Mesendoderm (in vitro differentiated cells): ENCODE measurements around the gene FCGR3A.
"Not testable (repeated sequence)": the region's sequence is repeated elsewhere in the genome, so short reads cannot be mapped to it uniquely, and the experiment has no call there.

ENCODE experiments used
- DNase-seq: peaks from one replicate; pipeline ENCODE4 v3.0.0; 2013
- H2AK5ac ChIP-seq: 2 replicates; pipeline ENCODE4 v1.6.1; 2013; ENCODE audit warnings: low read length, inconsistent platforms
- H2BK120ac ChIP-seq: 2 replicates; pipeline ENCODE4 v1.6.1; 2013; ENCODE audit warnings: low read depth, mild to moderate bottlenecking, low read length, moderate library complexity, mixed read lengths
- H2BK15ac ChIP-seq: replicated peaks from 2 replicates; pipeline ENCODE4 v1.6.1; 2013; ENCODE audit warnings: low read depth, mild to moderate bottlenecking, moderate library complexity
- H2BK5ac ChIP-seq: 2 replicates; pipeline ENCODE4 v1.6.1; 2013; ENCODE audit warnings: low read length, inconsistent platforms
- H3K18ac ChIP-seq: 2 replicates; pipeline ENCODE4 v1.6.1; 2013; ENCODE audit warnings: mild to moderate bottlenecking, low read length, mixed read lengths
- H3K23ac ChIP-seq: one replicate; pipeline ENCODE4 v1.6.1; 2013; ENCODE audit warnings: low read length
- H3K27ac ChIP-seq: 2 replicates; pipeline ENCODE4 v1.5.1; 2013; ENCODE audit warnings: low read depth, mild to moderate bottlenecking, inconsistent platforms, low read length, moderate library complexity
- H3K27me3 ChIP-seq: 2 replicates; pipeline ENCODE4 v1.6.1; 2013; ENCODE audit warnings: low read length, control low read depth, mild to moderate bottlenecking, inconsistent platforms; ENCODE audit not compliant: insufficient read depth, poor library complexity
- H3K36me3 ChIP-seq: 2 replicates; pipeline ENCODE4 v1.6.1; 2013; ENCODE audit warnings: low read length, inconsistent platforms; ENCODE audit not compliant: control insufficient read depth, insufficient read depth
- H3K4ac ChIP-seq: one replicate; pipeline ENCODE4 v1.6.1; 2013; ENCODE audit warnings: low read depth, mild to moderate bottlenecking, low read length, moderate library complexity
- H3K4me1 ChIP-seq: 2 replicates; pipeline ENCODE4 v1.6.1; 2013; ENCODE audit warnings: low read depth, low read length, inconsistent platforms; ENCODE audit not compliant: control insufficient read depth
- H3K4me2 ChIP-seq: 2 replicates; pipeline ENCODE4 v1.6.1; 2013; ENCODE audit warnings: low read length
- H3K4me3 ChIP-seq: 2 replicates; pipeline ENCODE4 v1.5.1; 2013; ENCODE audit warnings: mild to moderate bottlenecking, low read length
- H3K56ac ChIP-seq: one replicate; pipeline ENCODE4 v1.6.1; 2013; ENCODE audit warnings: low read length
- H3K79me1 ChIP-seq: 2 replicates; pipeline ENCODE4 v1.6.1; 2013; ENCODE audit warnings: low read length, inconsistent platforms
- H3K79me2 ChIP-seq: 2 replicates; pipeline ENCODE4 v1.6.1; 2013; ENCODE audit warnings: mild to moderate bottlenecking, low read length; ENCODE audit not compliant: control insufficient read depth, insufficient read depth
- H3K9ac ChIP-seq: 2 replicates; pipeline ENCODE4 v1.6.1; 2013; ENCODE audit warnings: low read length, inconsistent platforms
- H4K5ac ChIP-seq: one replicate; pipeline ENCODE4 v1.6.1; 2013; ENCODE audit warnings: low read length
- H4K8ac ChIP-seq: one replicate; pipeline ENCODE4 v1.6.1; 2013; ENCODE audit warnings: low read depth, mild to moderate bottlenecking, control low read depth, low read length, moderate library complexity
- WGBS: extraction: QIAGEN DNeasy Blood & Tissue Kit; methylation state at CpG from one replicate; pipeline ENCODE4 v1.1.7; 2013; ENCODE audit warnings: low lambda C conversion rate, missing lambda C conversion rate; ENCODE audit not compliant: insufficient coverage; ENCODE audit errors: extremely low coverage; 5-methylcytosine and 5-hydroxymethylcytosine counted together

The FCGR3A gene

DNA sequence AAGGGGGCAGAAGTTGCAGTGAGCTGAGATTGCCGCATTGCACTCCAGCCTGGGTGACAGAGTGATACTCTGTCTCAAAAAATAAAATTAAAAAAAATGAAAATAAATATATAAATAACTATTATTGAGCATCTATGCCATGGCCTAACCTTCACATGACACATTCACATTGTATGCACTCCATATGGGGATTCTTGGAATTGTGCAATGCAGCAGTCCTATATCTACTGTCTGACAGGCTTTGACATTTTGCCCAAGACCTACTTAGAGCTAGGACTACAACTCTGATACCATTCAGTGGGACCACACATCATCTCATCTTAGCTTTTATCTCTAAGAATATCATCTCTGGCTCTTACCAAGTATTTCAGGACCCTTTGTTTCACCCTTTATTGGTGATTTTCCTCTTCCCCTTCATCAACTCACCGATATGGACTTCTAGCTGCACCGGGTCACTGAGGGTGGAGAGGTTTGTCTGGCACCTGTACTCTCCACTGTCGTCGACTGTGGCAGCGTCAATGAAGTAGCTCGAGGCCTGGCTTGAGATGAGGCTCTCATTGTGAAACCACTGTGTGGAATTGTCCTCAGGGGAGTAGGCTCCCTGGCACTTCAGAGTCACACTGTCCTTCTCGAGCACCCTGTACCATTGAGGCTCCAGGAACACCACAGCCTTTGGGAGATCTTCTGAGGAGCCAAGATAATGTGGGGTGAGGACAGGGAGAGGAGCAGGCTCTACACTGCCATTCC is 1.4 kb downstream of the FCGR3A start:
- not testable (repeated sequence) for H3K4me2 ChIP-seq, H2BK5ac ChIP-seq, H3K27ac ChIP-seq, H2BK15ac ChIP-seq, H3K9ac ChIP-seq, H3K36me3 ChIP-seq, H3K4me3 ChIP-seq, H3K27me3 ChIP-seq, H3K18ac ChIP-seq, H3K4me1 ChIP-seq, H3K4ac ChIP-seq, H4K8ac ChIP-seq, H2AK5ac ChIP-seq, H3K23ac ChIP-seq, DNase-seq, H2BK120ac ChIP-seq, H4K5ac ChIP-seq, H3K79me1 ChIP-seq, H3K56ac ChIP-seq, H3K79me2 ChIP-seq
- WGBS: no CpG with 5 or more reads among the region's 8 CpGs

- H3K56ac ChIP-seq, H2AK5ac ChIP-seq, H3K79me2 ChIP-seq, H3K79me1 ChIP-seq, DNase-seq, H3K4me3 ChIP-seq, H2BK5ac ChIP-seq, H4K8ac ChIP-seq, H3K27ac ChIP-seq, H3K9ac ChIP-seq, H3K4ac ChIP-seq, H3K4me1 ChIP-seq, H4K5ac ChIP-seq, H3K4me2 ChIP-seq, H3K18ac ChIP-seq, H2BK120ac ChIP-seq, H2BK15ac ChIP-seq, H3K36me3 ChIP-seq, H3K23ac ChIP-seq, H3K27me3 ChIP-seq: not testable (repeated sequence)
- no CpG with 5 or more reads among the region's 11 CpGs for WGBS
These were observed 4.5 kb downstream of the FCGR3A start for GRCh38 chr1:161545005-161545731.

DNA sequence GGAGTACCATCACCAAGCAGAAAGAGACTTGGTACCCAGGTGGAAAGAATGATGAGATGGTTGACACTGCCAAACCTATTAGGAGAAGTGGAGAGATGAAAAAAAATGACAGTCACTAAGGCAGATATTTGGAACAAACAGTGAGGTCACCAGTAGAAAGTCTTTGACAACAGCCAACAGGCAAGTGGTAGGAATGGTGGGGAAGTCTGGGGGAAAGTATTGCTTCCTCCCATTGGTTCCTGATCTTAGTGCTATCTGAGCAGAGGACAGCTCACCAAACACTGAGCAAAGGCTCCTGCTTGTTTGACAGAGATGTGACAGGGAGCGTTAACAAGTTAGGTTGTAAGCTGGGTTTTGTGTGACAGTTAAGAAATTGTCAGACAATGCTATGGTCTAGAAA is 6.5 kb downstream of the FCGR3A start:
- H2AK5ac ChIP-seq, H3K56ac ChIP-seq, H4K8ac ChIP-seq, H2BK15ac ChIP-seq, H3K18ac ChIP-seq, H3K4me1 ChIP-seq, H3K23ac ChIP-seq, H3K4ac ChIP-seq, H3K4me3 ChIP-seq, H4K5ac ChIP-seq, H3K4me2 ChIP-seq, H3K27ac ChIP-seq, H3K79me1 ChIP-seq, H3K36me3 ChIP-seq, H2BK5ac ChIP-seq, H3K79me2 ChIP-seq, H3K27me3 ChIP-seq, DNase-seq, H3K9ac ChIP-seq, H2BK120ac ChIP-seq: not testable (repeated sequence)
- WGBS: no CpG with 5 or more reads among the region's 1 CpG

DNA sequence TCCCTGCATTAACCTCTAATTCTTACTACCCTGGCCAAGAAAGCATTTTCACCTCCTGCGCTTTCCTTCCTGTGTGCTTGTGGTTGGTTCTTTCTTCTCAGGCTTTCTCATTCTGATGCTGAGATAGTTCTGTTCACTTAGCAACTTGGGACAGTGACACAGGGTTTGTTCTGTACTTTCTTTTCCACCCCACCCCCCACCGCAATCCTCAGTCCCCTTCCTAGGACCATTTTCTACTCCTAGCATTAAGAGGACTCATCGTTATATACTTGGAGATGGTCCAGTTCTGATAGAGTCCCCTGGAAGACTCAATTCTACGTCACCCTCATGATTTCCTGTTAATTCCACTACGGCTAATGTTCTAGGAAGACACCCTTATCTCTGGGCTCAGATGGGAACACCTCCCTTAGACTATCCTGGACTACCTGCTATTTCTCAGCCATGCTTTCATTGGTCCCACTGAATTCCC is 7.5 kb downstream of the FCGR3A start:
- not testable (repeated sequence) for H2AK5ac ChIP-seq, H3K4me2 ChIP-seq, H3K9ac ChIP-seq, H3K27ac ChIP-seq, H2BK15ac ChIP-seq, H3K79me1 ChIP-seq, H2BK5ac ChIP-seq, DNase-seq, H2BK120ac ChIP-seq, H4K8ac ChIP-seq, H3K4me3 ChIP-seq, H3K36me3 ChIP-seq, H3K56ac ChIP-seq, H3K23ac ChIP-seq, H3K27me3 ChIP-seq, H3K4me1 ChIP-seq, H3K4ac ChIP-seq, H3K18ac ChIP-seq, H4K5ac ChIP-seq, H3K79me2 ChIP-seq
- WGBS: no CpG with 5 or more reads among the region's 5 CpGs

- not testable (repeated sequence) for H2AK5ac ChIP-seq, H2BK120ac ChIP-seq, H2BK5ac ChIP-seq, H3K23ac ChIP-seq, H4K8ac ChIP-seq, H3K56ac ChIP-seq, H2BK15ac ChIP-seq, H3K4me1 ChIP-seq, H3K9ac ChIP-seq, H3K4me2 ChIP-seq, H3K27ac ChIP-seq, H3K18ac ChIP-seq, H4K5ac ChIP-seq, H3K36me3 ChIP-seq, H3K4ac ChIP-seq, H3K79me2 ChIP-seq, H3K4me3 ChIP-seq, H3K27me3 ChIP-seq, H3K79me1 ChIP-seq
- no CpG with 5 or more reads among the region's 10 CpGs for WGBS
- DNase-seq: peak; percentile 23
These were observed 9.1 kb downstream of the FCGR3A start for GRCh38 chr1:161540570-161540960.
